DMS114 treated with DMSO at 0.1 percent for 48 hours (cell line): ENCODE data around the gene ARRDC1.
"Not testable (repeated sequence)": the region's sequence is repeated elsewhere in the genome, so short reads cannot be mapped to it uniquely, and the experiment has no call there.

ENCODE experiments used
- DNase-seq: peaks from one replicate; lab custom pipeline; 2025; ENCODE audit not compliant: unreplicated experiment; lab: John Stamatoyannopoulos, UW

ARRDC1 gene, protein sequence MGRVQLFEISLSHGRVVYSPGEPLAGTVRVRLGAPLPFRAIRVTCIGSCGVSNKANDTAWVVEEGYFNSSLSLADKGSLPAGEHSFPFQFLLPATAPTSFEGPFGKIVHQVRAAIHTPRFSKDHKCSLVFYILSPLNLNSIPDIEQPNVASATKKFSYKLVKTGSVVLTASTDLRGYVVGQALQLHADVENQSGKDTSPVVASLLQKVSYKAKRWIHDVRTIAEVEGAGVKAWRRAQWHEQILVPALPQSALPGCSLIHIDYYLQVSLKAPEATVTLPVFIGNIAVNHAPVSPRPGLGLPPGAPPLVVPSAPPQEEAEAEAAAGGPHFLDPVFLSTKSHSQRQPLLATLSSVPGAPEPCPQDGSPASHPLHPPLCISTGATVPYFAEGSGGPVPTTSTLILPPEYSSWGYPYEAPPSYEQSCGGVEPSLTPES

DNA sequence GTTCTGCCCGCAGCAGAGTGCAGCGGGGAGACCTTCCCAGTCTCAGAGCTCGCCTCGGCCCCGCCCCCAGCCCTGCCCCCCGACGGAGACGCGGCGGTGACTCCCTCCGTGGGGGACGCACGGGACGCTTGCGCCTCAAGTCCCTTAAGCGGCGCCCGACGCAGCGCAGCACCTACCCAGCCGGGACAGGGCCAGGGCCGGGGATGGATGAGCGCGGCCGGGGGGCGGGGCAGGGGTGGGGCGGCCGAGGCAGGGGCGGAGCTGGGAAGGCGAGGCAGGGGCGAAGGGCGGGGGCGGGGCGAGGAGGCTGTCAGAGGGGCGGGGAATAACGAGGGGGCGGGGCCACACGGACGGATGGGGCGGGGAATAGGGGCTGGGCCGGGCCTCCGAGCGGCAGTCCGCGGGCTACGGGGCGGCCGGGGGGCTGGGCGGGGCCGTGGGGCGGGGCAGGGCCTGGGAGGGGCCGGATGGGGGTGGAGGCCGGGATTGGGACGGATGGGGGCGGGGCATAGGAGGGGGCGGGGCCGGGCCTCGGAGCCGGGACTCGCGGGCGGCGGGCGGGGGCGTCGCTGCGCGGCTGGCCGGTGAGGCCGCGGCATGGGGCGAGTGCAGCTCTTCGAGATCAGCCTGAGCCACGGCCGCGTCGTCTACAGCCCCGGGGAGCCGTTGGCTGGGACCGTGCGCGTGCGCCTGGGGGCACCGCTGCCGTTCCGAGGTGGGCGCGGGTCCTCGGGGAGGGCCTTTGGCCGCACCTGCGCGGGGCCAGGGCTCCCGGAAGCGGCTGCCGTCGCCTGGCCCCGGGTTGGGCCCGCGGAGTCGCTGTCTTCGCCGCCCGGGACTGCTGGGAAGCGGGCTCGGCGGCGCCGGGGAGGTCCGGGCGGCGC is at the start of gene ARRDC1:
Gene ARRDC1 (plus strand): TSS at position 566 of the 884 bp plus-strand sequence. CDS start 32 bp downstream, at position 598.
- peak; percentile 38 for DNase-seq

DNA sequence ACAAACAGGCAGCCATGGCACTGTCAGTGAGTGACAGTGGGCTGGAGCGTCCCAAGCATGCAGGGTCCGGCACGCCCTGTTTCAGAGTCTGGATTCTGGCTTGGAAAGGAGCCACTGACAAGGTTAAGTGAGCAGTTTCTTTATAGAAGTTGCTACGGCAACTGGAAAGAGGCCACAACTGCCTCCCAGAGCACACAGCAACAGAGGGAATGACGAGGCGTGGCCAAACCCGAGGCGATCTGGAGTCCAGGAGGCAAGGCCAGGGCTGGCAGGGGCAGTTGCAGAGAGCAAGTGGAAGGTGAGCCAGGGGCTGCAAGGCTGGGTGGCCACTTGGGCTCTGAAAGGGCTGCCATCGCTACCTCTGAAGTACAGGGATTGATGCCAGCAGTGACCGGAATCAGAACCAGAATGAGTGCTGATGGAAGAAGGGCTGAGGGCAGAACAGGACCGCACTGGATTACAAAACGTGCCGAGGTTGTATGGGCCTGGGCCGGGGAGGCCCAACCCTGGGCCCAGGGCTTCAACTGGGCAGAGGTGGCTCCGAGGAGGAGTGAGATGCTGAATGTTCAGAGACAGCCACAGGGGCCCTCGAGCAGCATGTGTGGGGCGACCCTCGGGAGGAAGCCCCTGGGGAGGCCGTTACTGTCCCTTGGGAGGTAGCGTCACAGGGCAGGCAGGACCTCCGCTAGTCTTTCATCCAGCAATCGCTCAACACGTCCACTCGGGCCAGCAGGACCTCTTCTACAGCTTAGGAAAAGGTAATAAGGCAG is 49.2 kb upstream of the ARRDC1 start:
- DNase-seq: no peak

DNA sequence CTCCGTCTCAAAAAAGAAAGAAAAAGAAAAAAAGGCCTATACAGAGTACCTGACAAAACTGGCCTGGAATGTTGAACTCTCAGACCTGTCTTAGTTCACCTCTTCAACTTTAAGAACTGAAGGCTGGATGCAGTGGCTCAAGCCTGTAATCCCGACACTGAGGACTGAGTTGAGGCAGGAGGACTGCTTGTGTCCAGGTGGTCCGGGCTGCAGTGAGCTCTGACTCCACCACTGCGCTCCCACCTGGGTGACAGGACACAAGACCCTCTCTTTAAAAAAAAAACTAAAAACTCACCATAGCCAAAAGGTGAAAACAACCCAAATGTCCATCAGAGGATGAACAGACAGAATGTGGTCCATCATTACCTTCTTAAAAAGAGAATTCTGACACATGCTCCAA is 47.4 kb upstream of the ARRDC1 start:
- no peak for DNase-seq

DNA sequence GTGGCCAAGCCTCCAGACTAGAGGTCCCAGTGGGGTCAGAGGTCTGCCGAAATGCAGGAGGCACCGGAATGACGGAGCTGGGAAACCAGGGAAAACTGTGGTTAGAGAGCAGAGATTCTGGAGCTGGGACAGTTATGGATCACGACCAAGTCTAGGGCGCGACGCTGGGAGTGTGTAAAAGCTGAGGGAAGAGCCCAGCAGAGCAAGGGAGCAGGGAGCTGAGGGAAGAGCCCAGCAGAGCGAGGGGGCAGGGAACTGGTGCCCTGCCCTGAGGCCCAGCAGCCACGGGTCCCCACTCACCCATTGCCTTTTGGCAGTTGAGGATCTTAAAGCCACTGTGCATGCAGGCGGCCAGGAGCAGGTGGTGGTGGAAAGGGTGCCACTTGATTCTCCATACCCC is 41.4 kb upstream of the ARRDC1 start:
- DNase-seq: no peak

DNA sequence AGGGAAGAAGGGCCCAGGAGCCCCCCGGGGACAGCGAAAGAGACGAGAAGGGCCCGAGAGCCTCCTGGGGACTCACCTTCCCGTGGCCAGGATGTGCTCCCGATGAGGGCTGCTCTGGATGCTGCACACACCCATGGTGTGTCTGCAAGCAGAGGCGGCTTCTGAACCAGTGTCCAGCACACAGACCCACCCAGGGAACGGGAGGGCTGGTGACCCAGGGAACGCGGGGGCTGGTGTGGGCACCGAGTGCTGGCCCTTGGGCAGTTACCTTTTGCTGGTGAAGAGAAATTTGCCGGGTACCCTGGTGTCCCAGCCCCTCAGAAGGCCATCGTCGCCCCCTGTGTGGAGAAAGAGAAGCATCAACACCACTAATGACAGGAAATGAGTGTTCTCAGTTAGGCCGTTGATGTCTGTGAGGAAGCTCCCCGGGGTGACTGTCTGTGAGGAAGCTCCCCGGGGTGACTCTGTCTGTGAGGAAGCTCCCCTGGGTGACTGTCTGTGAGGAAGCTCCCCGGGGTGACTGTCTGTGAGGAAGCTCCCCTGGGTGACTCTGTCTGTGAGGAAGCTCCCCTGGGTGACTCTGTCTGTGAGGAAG is 40.6 kb upstream of the ARRDC1 start:
- no peak for DNase-seq

DNA sequence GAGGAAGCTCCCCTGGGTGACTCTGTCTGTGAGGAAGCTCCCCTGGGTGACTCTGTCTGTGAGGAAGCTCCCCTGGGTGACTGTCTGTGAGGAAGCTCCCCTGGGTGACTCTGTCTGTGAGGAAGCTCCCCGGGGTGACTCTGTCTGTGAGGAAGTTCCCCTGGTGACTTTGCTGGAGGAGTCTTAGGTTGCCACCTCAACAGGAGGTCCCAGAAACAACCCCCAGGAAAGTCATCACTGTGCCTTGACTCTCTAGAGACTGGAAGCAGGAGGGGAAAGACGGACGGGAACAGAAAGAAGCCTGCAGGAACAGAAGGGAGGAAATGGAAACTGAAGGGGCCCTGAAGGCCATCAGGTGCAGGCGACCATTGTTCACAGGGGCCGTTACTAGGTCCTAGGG is 37.0 kb upstream of the ARRDC1 start:
- not testable (repeated sequence) for DNase-seq

DNA sequence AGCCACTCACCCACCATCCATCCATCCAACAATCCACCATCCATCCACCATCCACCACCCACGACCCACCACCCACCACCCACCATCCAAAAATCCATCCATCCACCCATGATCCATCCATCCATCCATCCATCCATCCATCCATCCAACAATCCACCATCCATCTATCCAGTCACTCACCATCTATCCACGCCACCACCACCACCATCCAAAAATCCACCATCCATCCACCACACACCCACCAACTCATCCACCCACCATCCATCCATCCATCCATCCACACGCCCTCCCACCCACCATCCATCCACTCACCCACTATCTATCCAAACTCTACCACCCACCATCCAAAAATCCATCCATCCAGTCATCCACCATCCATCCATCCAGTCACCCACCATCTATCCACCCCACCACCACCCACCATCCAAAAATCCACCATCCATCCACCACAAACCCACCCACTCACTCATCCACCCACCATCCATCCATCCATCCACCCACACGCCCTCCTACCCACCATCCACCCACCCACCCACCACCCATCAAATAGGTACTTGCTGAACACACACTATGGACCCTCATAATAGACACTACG is 35.8 kb upstream of the ARRDC1 start:
- DNase-seq: no peak

DNA sequence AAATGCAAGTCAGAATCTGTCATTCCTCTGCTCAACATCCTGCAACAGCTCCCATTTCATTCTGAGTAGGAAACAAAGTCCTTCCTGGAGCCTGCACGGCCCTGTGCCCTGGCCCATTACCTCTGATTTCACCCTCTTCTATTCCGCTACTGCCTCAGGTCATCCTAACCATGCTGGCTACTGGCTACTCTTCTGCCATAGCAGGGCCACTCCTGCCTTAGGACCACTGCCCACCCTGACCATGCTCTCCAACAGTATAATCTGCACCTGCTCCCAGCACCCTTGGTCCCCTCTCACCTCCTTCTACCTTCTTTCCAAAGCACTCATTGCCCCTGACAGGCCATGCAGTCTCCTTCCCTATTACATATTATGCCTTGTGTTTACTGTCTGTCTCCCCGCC is 34.9 kb upstream of the ARRDC1 start:
- DNase-seq: no peak

DNA sequence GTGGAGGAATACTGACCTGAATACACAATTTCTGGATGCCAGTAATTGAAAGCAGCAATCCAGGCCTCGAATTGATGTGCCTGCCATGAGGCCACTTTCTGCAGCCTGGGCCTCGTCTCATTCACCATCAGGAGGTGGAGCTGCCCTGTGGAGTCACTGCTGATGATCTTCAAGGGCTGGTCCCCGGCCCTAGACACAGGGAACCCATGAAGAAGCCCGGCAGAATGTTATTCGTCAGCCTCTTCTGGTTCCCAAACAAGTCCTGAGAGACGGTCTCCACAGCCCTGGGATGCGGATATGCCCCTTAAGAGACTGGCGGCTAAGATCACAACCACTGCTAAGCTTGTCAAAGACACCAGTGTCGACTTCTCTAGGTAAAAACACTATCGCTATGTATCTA is 31.3 kb upstream of the ARRDC1 start:
- no peak for DNase-seq

DNA sequence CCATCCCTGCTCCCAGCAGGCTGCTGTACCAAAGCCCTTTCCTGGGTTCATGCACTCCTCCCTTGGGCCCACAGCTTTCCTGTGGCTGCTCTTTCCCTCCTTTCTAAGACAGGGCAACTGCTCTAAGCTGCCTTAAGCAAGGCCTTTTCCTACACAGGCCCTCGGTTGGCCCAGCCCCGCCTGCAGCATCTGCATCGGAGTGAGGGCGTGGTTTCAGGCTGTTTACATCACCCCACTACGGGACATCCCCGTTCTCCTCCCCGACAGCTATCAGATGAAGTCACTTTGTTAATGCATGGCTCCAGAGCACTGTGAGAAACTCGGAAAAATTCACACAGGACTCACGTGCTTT is 30.1 kb upstream of the ARRDC1 start:
- no peak for DNase-seq

DNA sequence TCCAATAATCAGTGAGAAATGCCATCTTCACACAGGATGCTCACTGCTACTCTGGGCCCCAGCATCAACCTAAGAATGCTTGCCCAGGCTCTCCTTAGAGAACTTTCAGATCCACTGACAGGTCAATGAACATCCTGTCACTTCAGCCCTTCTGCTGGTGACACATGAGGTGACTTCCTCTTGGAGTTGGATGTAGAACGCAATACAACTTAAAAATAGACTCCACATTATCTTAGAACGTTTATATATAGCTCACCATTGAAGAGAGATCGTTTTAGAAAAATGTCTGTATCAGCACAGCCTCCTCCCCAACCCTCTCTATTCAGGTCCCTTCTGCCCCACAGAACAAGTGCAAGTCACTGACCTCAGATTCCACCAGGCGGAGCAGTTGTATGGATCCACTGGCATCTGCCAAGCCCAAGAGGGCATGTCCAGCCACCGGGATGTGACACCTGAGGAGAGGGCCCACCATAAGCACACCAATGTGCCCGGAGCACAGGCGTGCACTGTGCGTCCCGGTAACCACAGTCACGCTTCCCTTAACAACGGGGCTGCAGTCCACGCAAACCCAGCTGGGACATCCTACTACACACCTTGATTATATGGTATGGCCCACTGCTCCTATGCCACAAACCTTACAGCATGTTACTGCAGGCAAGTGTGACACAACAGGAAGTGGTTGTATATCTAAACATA is 29.6 kb upstream of the ARRDC1 start:
- no peak for DNase-seq

DNA sequence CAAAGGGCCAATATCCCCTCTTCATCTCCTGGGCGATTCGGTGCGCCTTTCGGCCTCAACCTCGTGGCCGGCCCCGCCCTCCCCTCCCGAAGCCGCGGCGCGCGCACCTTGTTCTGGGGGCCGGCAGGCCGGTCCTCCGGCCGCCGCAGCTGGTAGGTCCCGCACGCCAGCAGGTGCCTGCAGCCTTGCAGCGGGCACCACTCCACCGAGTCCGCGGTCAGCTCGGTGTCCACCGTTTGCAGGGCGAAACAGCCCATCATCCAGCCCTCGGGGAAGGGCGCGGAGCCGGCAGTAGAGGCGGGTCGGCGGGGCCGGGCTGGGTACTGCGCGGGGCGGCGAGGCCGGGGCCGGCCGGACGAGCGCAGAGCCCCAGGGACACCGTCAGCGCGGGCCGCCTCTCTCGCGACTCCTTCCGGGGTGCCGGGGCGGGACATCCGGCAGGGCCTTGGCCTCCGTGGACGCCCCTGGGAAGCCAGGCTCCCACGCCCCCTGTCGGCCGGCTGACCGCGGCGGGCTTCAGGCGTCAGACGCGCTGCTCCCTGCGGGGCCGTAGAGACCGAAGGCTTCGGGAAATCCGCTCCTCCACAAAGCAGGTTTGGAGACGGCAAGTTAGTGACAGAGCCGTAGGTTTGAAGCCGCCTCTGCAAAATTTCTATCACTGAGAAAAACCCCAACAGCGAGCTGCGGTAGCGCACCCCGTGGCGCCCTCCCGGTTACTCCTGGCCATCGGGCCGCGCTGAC is 26.8 kb upstream of the ARRDC1 start, which contains the start of gene DPH7:
Gene DPH7 (minus strand): TSS at position 408 of the 741 bp plus-strand sequence. CDS start 148 bp downstream, at position 260.
- peak; percentile 76 for DNase-seq

DNA sequence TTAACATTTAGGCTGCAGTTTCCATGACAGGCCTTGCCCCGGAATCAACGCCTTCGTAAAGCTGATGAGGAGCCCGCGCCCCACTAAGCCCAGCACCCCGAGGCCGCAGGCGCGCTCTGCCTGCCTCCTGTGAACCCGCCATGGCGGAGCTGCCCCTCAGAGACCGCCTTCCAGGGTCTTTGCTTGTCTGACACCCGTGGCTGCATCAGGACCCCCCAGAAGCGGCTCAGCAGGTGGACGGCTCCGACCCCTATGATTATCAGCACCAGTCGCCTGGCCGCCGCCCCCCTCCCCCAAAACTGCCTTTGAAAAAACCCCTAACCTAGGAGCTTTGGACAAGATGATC is 26.3 kb upstream of the ARRDC1 start:
- DNase-seq: no peak

DNA sequence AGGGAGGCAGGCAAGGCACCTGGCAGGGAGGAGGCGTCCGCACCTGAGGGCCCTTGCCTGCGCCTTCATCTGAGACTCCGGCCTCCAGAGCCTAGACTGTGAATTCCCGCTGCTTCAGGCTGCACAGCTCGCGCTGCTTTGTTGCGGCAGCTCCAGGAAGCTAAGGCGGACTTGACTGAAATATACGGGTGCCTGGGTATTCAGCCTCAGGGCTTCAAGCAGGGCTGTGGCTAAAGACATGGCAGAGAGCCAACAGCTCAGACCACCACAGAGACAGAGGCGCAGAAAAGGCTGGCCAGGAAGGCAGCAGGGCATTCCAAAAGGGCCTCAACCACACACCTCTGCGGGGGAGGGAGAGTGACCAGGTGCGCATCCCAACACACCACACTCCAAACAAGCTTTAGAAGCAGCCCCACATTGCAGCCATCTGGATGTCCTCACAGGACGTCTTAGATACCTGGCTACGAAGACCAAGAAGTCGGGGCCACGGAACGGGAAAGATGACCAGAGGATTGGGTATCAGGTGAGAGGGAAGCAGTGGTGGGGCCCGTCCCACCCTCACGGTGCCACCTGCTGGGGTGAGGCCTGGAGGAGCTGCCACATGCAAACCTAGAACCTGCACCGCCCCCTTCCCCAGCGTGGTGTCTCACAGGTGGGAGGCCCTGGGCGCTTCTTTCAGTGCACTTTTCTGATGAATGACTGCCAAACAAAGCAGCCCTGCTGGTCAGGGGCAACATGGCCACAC is 25.1 kb upstream of the ARRDC1 start:
- DNase-seq: no peak

DNA sequence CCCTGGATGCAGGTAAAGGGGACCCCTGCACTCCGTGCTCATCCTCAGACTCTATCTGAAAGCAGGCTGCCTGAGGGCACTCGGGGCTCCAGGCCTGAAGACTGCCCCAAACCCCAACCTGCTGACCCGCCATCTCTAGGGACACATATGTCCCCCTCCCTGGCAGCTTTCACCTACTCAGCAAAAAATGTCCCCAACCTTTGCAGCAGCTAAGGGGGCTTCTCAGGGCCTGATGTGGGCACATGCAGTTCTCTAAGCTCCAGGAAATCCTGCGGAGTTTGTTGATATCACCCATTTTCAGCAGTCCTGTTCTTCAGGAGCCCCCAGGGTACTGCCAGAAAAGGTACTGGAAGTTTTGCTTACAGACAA is 24.5 kb upstream of the ARRDC1 start:
- DNase-seq: no peak

DNA sequence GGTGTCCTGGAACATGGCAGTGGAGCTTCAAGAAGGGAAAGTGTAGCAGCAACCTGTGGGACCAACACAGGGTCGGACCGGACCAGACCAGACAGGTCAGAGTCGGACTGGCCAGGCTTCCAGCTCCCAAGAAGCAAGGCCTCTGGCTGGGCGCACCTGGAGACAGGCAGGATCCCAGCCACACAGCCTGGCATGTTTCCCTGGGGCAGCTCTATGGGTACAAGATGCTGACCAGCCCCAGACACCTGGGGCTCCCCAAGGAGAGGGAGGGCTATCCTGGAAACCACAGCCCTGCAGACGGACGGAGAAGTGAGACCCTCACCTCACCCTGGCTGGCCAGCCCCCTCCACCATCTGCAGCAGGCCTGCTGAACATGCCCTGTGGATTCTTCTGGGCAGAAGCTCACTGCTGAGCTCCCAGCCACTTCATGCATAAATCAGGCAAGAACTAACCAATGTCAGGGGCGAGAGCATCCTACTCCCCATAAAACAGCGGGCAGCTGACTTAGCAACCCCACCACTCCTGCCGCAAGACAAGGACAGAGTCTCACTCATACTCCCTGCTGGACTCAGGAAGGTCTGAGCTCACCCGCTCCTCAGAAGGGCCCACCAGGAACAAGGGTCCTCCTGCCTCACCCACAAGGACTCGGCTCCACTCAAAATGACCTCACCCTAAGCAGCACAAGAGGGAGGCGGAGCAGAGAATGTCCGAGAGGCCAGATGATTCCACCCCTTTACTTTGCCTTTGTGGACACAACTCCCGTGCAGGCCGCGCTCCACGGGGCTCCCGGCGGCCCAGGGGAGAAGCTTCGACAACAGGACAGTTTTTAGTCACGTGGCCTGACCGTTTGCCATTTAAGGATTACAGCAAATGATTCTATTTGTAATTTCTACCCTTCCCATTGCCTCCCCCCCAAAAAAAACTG is 23.9 kb upstream of the ARRDC1 start:
- no peak for DNase-seq

DNA sequence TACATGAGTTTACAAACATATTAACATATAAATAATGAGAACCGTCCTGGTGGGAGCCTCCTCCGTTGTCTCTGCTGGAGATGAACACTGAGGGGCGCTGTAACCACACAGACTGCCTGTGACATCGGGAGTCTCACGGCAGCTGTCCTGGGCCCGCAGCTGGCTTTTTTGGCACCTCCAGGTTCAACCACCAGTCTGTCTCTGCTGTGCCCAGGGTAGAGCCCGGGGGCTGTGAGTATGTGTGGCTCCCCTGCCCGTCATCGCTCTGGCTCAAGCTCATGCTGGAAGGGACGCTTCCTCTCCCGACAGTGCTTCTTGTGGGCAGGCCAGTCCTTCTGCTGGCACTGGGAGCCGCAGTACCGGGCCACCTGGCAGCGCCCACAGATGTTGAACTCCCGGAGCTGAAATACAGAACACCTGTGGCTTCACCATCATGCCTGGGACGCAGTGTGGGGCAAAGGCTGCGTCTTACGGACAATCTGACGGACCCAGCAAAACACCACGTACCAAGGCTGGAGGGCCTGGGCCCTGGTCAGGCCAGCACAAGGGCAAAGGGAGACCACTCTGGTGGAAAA is 23.1 kb upstream of the ARRDC1 start:
- DNase-seq: no peak
